WERI-Rb-1 (cell line): ENCODE measurements around the gene KCTD17.

ENCODE experiments used
- DNase-seq: peaks from one replicate; pipeline ENCODE4 v3.0.0-alpha.2; 2020
- H3K27ac ChIP-seq: fragments of 250-450 bp; sonication (Bioruptor Pico); 2 replicates; pipeline ENCODE4 v1.5.1; 2020; ENCODE audit warnings: mild to moderate bottlenecking, moderate library complexity
- H3K27me3 ChIP-seq: fragments of 250-450 bp; sonication (Bioruptor Pico); 2 replicates; pipeline ENCODE4 v1.5.1; 2021; ENCODE audit warnings: mild to moderate bottlenecking, low read depth, moderate library complexity; ENCODE audit not compliant: insufficient read depth, severe bottlenecking
- H3K36me3 ChIP-seq: fragments of 250-450 bp; sonication (Bioruptor Pico); 2 replicates; pipeline ENCODE4 v1.5.1; 2020; ENCODE audit warnings: mild to moderate bottlenecking, moderate library complexity
- H3K4me3 ChIP-seq: 2 replicates; pipeline ENCODE4 v1.5.1; 2011; ENCODE audit warnings: low read depth, mild to moderate bottlenecking, control low read depth, low read length
- H3K9me3 ChIP-seq: fragments of 250-450 bp; sonication (Bioruptor Pico); 2 replicates; pipeline ENCODE4 v1.5.1; 2021; ENCODE audit warnings: mild to moderate bottlenecking, moderate library complexity; ENCODE audit not compliant: severe bottlenecking
- CTCF ChIP-seq: IDR thresholded peaks from 2 replicates; pipeline ENCODE4 v1.5.1; 2011; ENCODE audit warnings: low read depth, mild to moderate bottlenecking, control low read depth, inconsistent platforms, low read length

Gene KCTD17

GRCh38 chr22:37026325-37026724 lies 25.2 kb upstream of the KCTD17 start:
- H3K27ac ChIP-seq: no peak overlapping the region
- H3K4me3 ChIP-seq: no peak overlapping the region
- DNase-seq: no peak
- no peak for TF ChIP-seq CTCF
- no peaks in the 10 kb centered on the region for H3K27me3 ChIP-seq
- peaks cover 32% of the 10 kb centered on the region for H3K36me3 ChIP-seq
- no peaks in the 10 kb centered on the region for H3K9me3 ChIP-seq

GRCh38 chr22:37027556-37027955 lies 24.0 kb upstream of the KCTD17 start:
- Histone ChIP-seq H3K27me3 (no peaks in the 10 kb centered on the region), H3K36me3 (peaks cover 32% of the 10 kb centered on the region), H3K9me3 (no peaks in the 10 kb centered on the region), H3K4me3 (no peak overlapping the region), H3K27ac (no peak overlapping the region)
- DNase-seq: no peak
- no peak for TF ChIP-seq CTCF

GRCh38 chr22:37028692-37029674 lies 22.6 kb upstream of the KCTD17 start:
- no peak overlapping the region for H3K4me3 ChIP-seq
- peaks cover 32% of the 10 kb centered on the region for H3K36me3 ChIP-seq
- TF ChIP-seq CTCF: no peak
- no peaks in the 10 kb centered on the region for H3K27me3 ChIP-seq
- no peak overlapping the region for H3K27ac ChIP-seq
- no peak for DNase-seq
- no peaks in the 10 kb centered on the region for H3K9me3 ChIP-seq

- Histone ChIP-seq H3K36me3 (peaks cover 21% of the 10 kb centered on the region; the same call in 1 of the 2 replicates), H3K4me3 (no peak overlapping the region), H3K27me3 (no peaks in the 10 kb centered on the region), H3K9me3 (no peaks in the 10 kb centered on the region), H3K27ac (no peak overlapping the region)
- DNase-seq: no peak
- peak; percentile 26; the same call in 1 of the 2 replicates for TF ChIP-seq CTCF
These were observed 20.8 kb upstream of the KCTD17 start for GRCh38 chr22:37030560-37031281.

- Histone ChIP-seq H3K27me3 (no peaks in the 10 kb centered on the region), H3K27ac (no peak overlapping the region), H3K4me3 (no peak overlapping the region), H3K9me3 (no peaks in the 10 kb centered on the region), H3K36me3 (peaks cover 15% of the 10 kb centered on the region; the same call in 1 of the 2 replicates)
- TF ChIP-seq CTCF: no peak
- DNase-seq: no peak
These were observed 19.4 kb upstream of the KCTD17 start for GRCh38 chr22:37032134-37032534.
